ENCODE measurements around the gene USP6NL.

GRCh38 chr10:11493646-11494045 lies 117.8 kb downstream of the USP6NL start:
- no peak for TF ChIP-seq CTCF (IDR thresholded peaks at IDR 0.05)
- TF ChIP-seq POLR2A (IDR thresholded peaks at IDR 0.05): no peak

All from testis (tissue), 2 donors.